Left ventricle myocardium superior (tissue), 1 donor: ENCODE results near the gene RFC3. TPM values are rescaled to one million over a fixed set of nuclear protein-coding genes. Genes with fewer than 3 reads are reported as not detected.
"Not testable (repeated sequence)": the region's sequence is repeated elsewhere in the genome, so short reads cannot be mapped to it uniquely, and the experiment has no call there.

Source experiments
- ATAC-seq: fragments of 200-7000 bp; cut with Tn5 transposase; one replicate; pipeline ENCODE4 v1.9.1; 2020; ENCODE audit warnings: mild to moderate bottlenecking, moderate library complexity
- DNase-seq: peaks from one replicate; pipeline ENCODE4 v3.0.0-alpha.2; 2020
- intact Hi-C: fragments of 100-400 bp; cut with micrococcal nuclease; formaldehyde crosslinking; loops from one replicate; pipeline ENCODE4 v1.11.0; 2022
- long read RNA-seq: library from polyadenylated mRNA; unstranded; transcript quantifications from one replicate; pipeline ENCODE4 v2.0.0, GENCODE V29; 2021
- total RNA-seq: library from RNA; stranded (reverse); fragmentation: NEBNext Ultra II Directional; extraction: Animal tissue kit (Norgen Biotek cat#: 25700); gene quantifications from one replicate; pipeline ENCODE4 v1.2.1, GENCODE V29; 2021
- donor health status: DM: no; HTN: yes; CAD: no; lungs with severe emphysema.

Gene RFC3
- total RNA-seq, result 5.5 TPM
- long read RNA-seq, transcript RFC3-201 (9 exons, 2,402 nt), result major isoform, 6 of 10 reads
- long read RNA-seq, partial matches to known transcripts, result 3 of 10 reads
- long read RNA-seq, other reads (novel, unspliced or antisense), result 0 of 10 reads

GRCh38 chr13:33817901-33818706, at the start of gene RFC3:
RFC3 (plus strand) TSS chr13:33818149; CDS start chr13:33818179, 30 bp downstream.
- DNase-seq (peak; percentile 96), ATAC-seq (peak; percentile 98)
- intact Hi-C loops, result no loop called here

GRCh38 chr13:33771296-33771695, 46.7 kb upstream of the RFC3 start:
- intact Hi-C loops, result no loop called here
- ATAC-seq, result no peak
- no peak for DNase-seq

GRCh38 chr13:33773790-33774462, 44.0 kb upstream of the RFC3 start:
- peak; percentile 41 for ATAC-seq

GRCh38 chr13:33775339-33776108, 42.4 kb upstream of the RFC3 start:
- intact Hi-C loops, result no loop called here
- peak; percentile 41 for ATAC-seq

More at GRCh38 chr13:33773790-33774462, 44.0 kb upstream of the RFC3 start:
- intact Hi-C loops, result no loop called here
- no peak for DNase-seq

GRCh38 chr13:33776239-33776881, 41.6 kb upstream of the RFC3 start:
- no peak for DNase-seq
- ATAC-seq, result no peak
- intact Hi-C loops, result no loop called here

More at GRCh38 chr13:33775339-33776108, 42.4 kb upstream of the RFC3 start:
- DNase-seq, result no peak

- intact Hi-C loops, result no loop called here
- no peak for ATAC-seq
- DNase-seq, result no peak
Observed at GRCh38 chr13:33782631-33783030, 35.3 kb upstream of the RFC3 start.

- DNase-seq, ATAC-seq, intact Hi-C loops: not testable (repeated sequence)
Observed at GRCh38 chr13:33783212-33783611, 34.7 kb upstream of the RFC3 start.

- intact Hi-C loops, result no loop called here
- DNase-seq, result no peak
- no peak for ATAC-seq
Observed at GRCh38 chr13:33784738-33785137, 33.2 kb upstream of the RFC3 start.

- ATAC-seq, result no peak
- no peak for DNase-seq
- intact Hi-C loops, result no loop called here
Observed at GRCh38 chr13:33785384-33785783, 32.6 kb upstream of the RFC3 start.

GRCh38 chr13:33787051-33787591, 30.8 kb upstream of the RFC3 start:
- intact Hi-C loops, result no loop called here
- no peak for DNase-seq
- no peak for ATAC-seq

- ATAC-seq (no peak), DNase-seq (no peak)
- intact Hi-C loops, result no loop called here
Observed at GRCh38 chr13:33789066-33789606, 28.8 kb upstream of the RFC3 start.

GRCh38 chr13:33789739-33790138, 28.2 kb upstream of the RFC3 start:
- ATAC-seq (no peak), DNase-seq (no peak)
- intact Hi-C loops, result no loop called here

- intact Hi-C loops, result no loop called here
Observed at GRCh38 chr13:33793726-33794125, 24.2 kb upstream of the RFC3 start.

GRCh38 chr13:33794576-33794975, 23.4 kb upstream of the RFC3 start:
- ATAC-seq (no peak), DNase-seq (no peak)
- intact Hi-C loops, result no loop called here

More at GRCh38 chr13:33793726-33794125, 24.2 kb upstream of the RFC3 start:
- no peak for ATAC-seq
- no peak for DNase-seq

GRCh38 chr13:33796095-33796494, 21.9 kb upstream of the RFC3 start:
- ATAC-seq (no peak), DNase-seq (no peak)
- intact Hi-C loops, result no loop called here

GRCh38 chr13:33797622-33798021, 20.3 kb upstream of the RFC3 start:
- no peak for DNase-seq
- intact Hi-C loops, result loop anchor here (1.0 kb wide), 1 partner anchor 9 kb away; no protein-coding TSS in a partner anchor
- ATAC-seq, result peak; percentile 87

GRCh38 chr13:33798023-33798422, 19.9 kb upstream of the RFC3 start:
- peak; percentile 67 for ATAC-seq
- no peak for DNase-seq
- intact Hi-C loops, result loop anchor here (1.0 kb wide), 1 partner anchor 10 kb away; no protein-coding TSS in a partner anchor

- DNase-seq (no peak), ATAC-seq (peak; percentile 43)
- intact Hi-C loops, result loop anchor here (10.0 kb wide), 1 partner anchor 285 kb away; no protein-coding TSS in a partner anchor
Observed at GRCh38 chr13:33799950-33800592, 17.9 kb upstream of the RFC3 start.
